Nephron progenitor cell (in vitro differentiated cells): ENCODE data around the gene MECR.
A peak's percentile ranks its signal among the peaks of the same experiment; 100 is the strongest.

ENCODE experiments used
- DNase-seq: peaks from one replicate; pipeline ENCODE4 v3.0.0; 2021
- H3K27ac Mint-ChIP-seq: 2 replicates; pipeline ENCODE4 v1.8.0; 2021; ENCODE audit warnings: mild to moderate bottlenecking, moderate library complexity, mixed read lengths
- H3K27me3 Mint-ChIP-seq: 2 replicates; pipeline ENCODE4 v1.8.0; 2021; ENCODE audit warnings: mild to moderate bottlenecking, low read depth, mixed read lengths; ENCODE audit not compliant: poor library complexity
- H3K36me3 Mint-ChIP-seq: 2 replicates; pipeline ENCODE4 v1.8.0; 2021; ENCODE audit warnings: low read depth, mixed read lengths
- H3K4me1 Mint-ChIP-seq: 2 replicates; pipeline ENCODE4 v1.8.0; 2021; ENCODE audit warnings: mixed read lengths
- H3K4me3 Mint-ChIP-seq: 2 replicates; pipeline ENCODE4 v1.8.0; 2021; ENCODE audit warnings: mild to moderate bottlenecking, moderate library complexity, mixed read lengths
- H3K9me3 Mint-ChIP-seq: 2 replicates; pipeline ENCODE4 v1.8.0; 2021; ENCODE audit warnings: mild to moderate bottlenecking, moderate library complexity, mixed read lengths
- CTCF ChIP-seq: fragments of 200-600 bp; sonication (generic); IDR thresholded peaks from 2 replicates; pipeline ENCODE4 v1.5.0; 2021; ENCODE audit warnings: antibody characterized with exemption

Gene MECR

GRCh38 chr1:29196863-29197589 is 33.7 kb downstream of the MECR start:
- Mint-ChIP-seq H3K36me3 (peaks cover 49% of the 10 kb centered on the region), H3K4me1 (no peaks in the 10 kb centered on the region), H3K9me3 (no peaks in the 10 kb centered on the region), H3K4me3 (no peak overlapping the region), H3K27me3 (no peaks in the 10 kb centered on the region), H3K27ac (no peak overlapping the region)
- no peak for TF ChIP-seq CTCF
- no peak for DNase-seq

DNA sequence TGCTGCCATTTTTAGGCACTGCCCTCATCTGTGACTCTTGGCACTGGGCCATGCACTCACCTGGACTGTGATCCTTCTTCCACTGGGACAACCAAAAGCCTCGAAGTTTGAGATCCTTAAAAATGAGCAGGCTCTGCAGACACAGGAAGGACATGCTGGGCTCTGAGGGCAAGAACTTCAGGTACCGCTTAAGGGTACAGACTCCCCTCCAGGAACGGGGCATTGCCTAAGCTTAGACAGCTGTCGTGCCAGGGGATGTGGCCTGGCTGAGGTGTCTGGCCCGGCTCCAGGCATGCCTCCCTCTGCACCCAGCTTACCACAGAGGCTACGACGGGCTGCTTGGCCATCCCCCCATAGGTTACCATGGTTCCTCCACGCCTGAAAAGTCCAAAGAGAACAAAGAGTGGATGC is 34.8 kb downstream of the MECR start:
- no peak for DNase-seq
- no peak overlapping the region for H3K4me3 Mint-ChIP-seq
- TF ChIP-seq CTCF: no peak
- H3K27me3 Mint-ChIP-seq: no peaks in the 10 kb centered on the region
- no peak overlapping the region for H3K27ac Mint-ChIP-seq
- peaks cover 51% of the 10 kb centered on the region for H3K36me3 Mint-ChIP-seq
- peaks cover 4% of the 10 kb centered on the region for H3K9me3 Mint-ChIP-seq
- H3K4me1 Mint-ChIP-seq: no peaks in the 10 kb centered on the region

DNA sequence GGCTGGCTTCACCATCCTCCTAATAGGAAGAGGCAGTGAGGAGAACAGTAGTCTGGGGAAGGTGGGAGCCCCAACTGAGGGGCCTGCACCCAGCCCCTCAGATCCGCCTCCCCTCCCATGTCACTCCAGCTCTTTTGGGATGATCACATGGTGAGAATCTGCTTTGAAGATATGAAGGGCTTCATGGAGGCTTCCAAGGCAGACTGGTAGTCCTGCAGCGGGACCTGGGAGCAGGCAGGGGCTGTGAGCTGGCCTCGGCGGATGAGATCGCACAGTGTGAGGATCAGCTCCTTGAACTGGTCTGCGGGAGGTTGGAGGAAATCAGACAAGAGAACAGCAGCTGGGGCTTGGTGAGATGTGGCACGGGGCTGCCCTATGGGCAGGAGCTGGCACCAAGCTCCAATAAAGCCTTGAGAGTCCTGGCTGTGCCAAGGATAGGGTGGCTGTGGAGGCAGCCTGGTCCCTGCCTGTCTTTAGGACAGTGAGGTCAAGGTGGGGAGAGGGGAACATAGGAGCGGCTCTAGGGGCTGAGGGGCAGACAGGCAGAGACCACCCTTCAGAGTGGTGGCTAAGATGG is 36.8 kb downstream of the MECR start:
- H3K9me3 Mint-ChIP-seq: peaks cover 6% of the 10 kb centered on the region
- peaks cover 55% of the 10 kb centered on the region for H3K36me3 Mint-ChIP-seq
- H3K27me3 Mint-ChIP-seq: no peaks in the 10 kb centered on the region
- H3K27ac Mint-ChIP-seq: peak overlapping the region; percentile 45
- H3K4me3 Mint-ChIP-seq: no peak overlapping the region
- H3K4me1 Mint-ChIP-seq: no peaks in the 10 kb centered on the region
- no peak for DNase-seq
- TF ChIP-seq CTCF: no peak

DNA sequence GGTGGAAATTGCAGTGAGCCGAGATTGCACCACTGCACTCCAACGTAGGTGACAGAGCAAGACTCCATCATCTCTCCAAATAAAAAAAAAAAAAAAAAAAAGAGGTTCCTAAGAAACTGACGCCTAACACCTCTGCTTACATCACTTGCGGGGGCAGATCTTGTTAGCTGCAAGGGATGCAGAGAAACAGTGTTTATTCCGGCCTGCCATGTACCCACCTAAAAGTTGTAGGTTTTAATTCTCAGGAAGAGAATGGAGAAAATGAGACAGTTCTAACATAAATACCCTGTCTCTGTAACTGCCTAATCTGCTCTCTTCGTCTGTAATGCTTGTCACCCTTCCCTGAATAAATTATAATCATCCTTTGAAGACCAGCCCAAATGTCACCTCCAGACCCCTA is 40.0 kb downstream of the MECR start:
- H3K4me1 Mint-ChIP-seq: no peaks in the 10 kb centered on the region
- no peak overlapping the region for H3K27ac Mint-ChIP-seq
- peaks cover 54% of the 10 kb centered on the region for H3K36me3 Mint-ChIP-seq
- H3K9me3 Mint-ChIP-seq: peaks cover 6% of the 10 kb centered on the region
- H3K4me3 Mint-ChIP-seq: no peak overlapping the region
- no peak for DNase-seq
- no peaks in the 10 kb centered on the region for H3K27me3 Mint-ChIP-seq
- no peak for TF ChIP-seq CTCF

DNA sequence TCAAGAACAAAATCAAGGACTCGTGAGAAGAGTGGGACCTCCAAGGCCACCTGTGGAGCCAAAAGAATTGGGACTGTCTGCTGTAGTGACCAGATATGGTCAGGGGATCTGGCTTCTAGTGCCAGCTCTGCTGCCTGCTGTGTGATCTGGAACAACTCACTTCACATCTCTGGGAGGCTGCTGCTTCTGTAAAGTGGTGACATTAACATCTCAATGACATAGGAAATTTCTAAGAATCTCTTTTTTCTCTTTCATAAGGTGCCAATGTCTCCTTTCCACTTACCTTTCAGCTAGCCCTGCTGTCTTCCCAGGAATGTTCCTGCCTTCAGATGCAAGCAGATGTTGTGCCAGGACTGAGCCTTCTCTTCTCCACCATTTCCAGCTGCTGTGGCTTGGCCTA is 44.0 kb downstream of the MECR start:
- DNase-seq: no peak
- H3K4me1 Mint-ChIP-seq: peaks cover 6% of the 10 kb centered on the region
- no peak overlapping the region for H3K4me3 Mint-ChIP-seq
- TF ChIP-seq CTCF: no peak
- no peaks in the 10 kb centered on the region for H3K27me3 Mint-ChIP-seq
- peak overlapping the region; percentile 4 for H3K27ac Mint-ChIP-seq
- H3K36me3 Mint-ChIP-seq: peaks cover 18% of the 10 kb centered on the region
- H3K9me3 Mint-ChIP-seq: peaks cover 6% of the 10 kb centered on the region

GRCh38 chr1:29186252-29186651 is 44.5 kb downstream of the MECR start:
- H3K27me3 Mint-ChIP-seq: no peaks in the 10 kb centered on the region
- peaks cover 6% of the 10 kb centered on the region for H3K4me1 Mint-ChIP-seq
- DNase-seq: no peak
- H3K36me3 Mint-ChIP-seq: peaks cover 14% of the 10 kb centered on the region
- no peak for TF ChIP-seq CTCF
- peaks cover 6% of the 10 kb centered on the region for H3K9me3 Mint-ChIP-seq
- peak overlapping the region; percentile 26 for H3K27ac Mint-ChIP-seq
- H3K4me3 Mint-ChIP-seq: no peak overlapping the region
